Nephron (organoid): ENCODE measurements around the gene BCL7A.

ENCODE experiments used
- H3K27ac Mint-ChIP-seq, 3 experiments: 2 replicates each; pipeline ENCODE4 v1.8.0; 2020; ENCODE audit warnings: mixed read lengths in 3 of 3, mild to moderate bottlenecking in 2 of 3, moderate library complexity in 1 of 3
- H3K27me3 Mint-ChIP-seq: 2 replicates; pipeline ENCODE4 v1.8.0; 2021; ENCODE audit warnings: low read depth, mild to moderate bottlenecking, moderate library complexity, mixed read lengths
- H3K36me3 Mint-ChIP-seq: 2 replicates; pipeline ENCODE4 v1.8.0; 2020; ENCODE audit warnings: low read depth, mixed read lengths
- H3K4me1 Mint-ChIP-seq: 2 replicates; pipeline ENCODE4 v1.8.0; 2020; ENCODE audit warnings: mixed read lengths
- H3K4me3 Mint-ChIP-seq, 3 experiments: 2 replicates each; pipeline ENCODE4 v1.8.0; 2020; ENCODE audit warnings: mild to moderate bottlenecking in 3 of 3, mixed read lengths in 3 of 3, moderate library complexity in 2 of 3
- H3K9me3 Mint-ChIP-seq: 2 replicates; pipeline ENCODE4 v1.8.0; 2020; ENCODE audit warnings: mixed read lengths
- TF ChIP-seq, protein P1 (sequence below), 3 experiments: fragments of 200-600 bp; sonication (generic); IDR thresholded peaks; one replicate each; pipeline ENCODE4 v1.5.0; 2021; ENCODE audit warnings: antibody characterized with exemption in 3 of 3; ENCODE audit not compliant: unreplicated experiment in 3 of 3

Gene BCL7A

DNA sequence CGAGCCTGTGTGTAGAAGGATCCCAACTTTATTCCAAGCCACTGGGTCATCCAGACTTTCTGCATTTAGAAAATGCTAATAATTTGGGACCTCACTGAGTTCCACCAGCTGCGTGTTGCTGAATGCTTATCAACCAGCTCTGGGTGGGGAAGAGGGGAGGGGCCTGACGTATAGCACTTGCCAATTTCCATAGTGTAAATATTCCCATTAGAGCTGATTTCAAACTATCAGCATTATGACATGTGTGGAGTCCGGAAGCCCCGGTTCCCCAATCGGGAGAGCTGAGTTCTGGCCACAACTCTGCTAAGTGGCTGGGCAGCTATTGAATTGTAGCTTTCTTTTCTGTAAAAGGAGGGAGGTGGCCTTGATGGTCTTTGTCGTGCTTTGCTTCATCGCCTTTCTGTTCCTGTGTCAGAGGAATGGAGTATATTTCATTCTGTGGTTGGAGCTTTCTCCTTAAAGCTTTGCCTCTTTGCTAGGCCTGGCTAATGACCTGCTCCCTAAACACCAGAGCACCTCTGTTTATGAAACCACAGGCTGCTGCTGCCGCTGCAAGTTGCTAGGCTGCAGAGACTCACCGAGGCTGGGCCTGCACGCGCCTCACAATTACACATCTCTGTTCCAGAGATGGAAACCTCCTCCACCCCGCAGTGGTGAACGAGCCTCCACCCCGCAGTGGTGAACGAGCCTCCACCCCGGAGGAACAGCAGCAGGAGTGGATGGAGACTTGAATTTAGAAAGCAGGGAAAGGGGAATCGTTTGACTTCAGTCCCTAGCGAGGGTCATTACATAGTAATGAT, 7.7 kb upstream of the BCL7A start:
- Mint-ChIP-seq H3K27ac (no peak overlapping the region), H3K36me3 (peaks cover 3% of the 10 kb centered on the region), H3K4me3 (no peak overlapping the region), H3K4me1 (no peaks in the 10 kb centered on the region), H3K9me3 (peaks cover 13% of the 10 kb centered on the region), H3K27me3 (peaks cover 4% of the 10 kb centered on the region)
- TF ChIP-seq, protein P1, sequence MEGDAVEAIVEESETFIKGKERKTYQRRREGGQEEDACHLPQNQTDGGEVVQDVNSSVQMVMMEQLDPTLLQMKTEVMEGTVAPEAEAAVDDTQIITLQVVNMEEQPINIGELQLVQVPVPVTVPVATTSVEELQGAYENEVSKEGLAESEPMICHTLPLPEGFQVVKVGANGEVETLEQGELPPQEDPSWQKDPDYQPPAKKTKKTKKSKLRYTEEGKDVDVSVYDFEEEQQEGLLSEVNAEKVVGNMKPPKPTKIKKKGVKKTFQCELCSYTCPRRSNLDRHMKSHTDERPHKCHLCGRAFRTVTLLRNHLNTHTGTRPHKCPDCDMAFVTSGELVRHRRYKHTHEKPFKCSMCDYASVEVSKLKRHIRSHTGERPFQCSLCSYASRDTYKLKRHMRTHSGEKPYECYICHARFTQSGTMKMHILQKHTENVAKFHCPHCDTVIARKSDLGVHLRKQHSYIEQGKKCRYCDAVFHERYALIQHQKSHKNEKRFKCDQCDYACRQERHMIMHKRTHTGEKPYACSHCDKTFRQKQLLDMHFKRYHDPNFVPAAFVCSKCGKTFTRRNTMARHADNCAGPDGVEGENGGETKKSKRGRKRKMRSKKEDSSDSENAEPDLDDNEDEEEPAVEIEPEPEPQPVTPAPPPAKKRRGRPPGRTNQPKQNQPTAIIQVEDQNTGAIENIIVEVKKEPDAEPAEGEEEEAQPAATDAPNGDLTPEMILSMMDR (IDR thresholded peaks at IDR 0.05; ENCODE audit: unreplicated experiment in 3 of 3): no peak

DNA sequence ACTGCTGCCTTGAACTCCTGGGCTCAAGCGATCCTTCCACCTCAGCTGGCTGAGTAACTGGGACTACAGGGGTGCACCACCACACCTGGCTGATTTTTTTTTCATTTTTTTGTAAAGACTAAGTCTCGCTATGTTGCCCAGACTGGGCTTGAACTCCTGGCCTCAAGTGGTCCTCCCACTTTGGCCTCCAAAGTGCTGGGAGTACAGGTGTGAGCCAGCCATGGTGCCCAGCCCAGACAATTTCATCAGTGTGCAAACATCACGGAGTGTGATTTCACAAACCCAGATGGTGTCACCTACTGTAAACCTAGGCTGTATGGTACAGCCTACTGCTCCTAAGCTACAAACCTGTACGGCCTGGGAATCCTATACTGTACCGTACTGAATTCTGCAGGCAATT, 6.9 kb upstream of the BCL7A start:
- Mint-ChIP-seq H3K4me3 (no peak overlapping the region), H3K27ac (no peak overlapping the region), H3K27me3 (peaks cover 4% of the 10 kb centered on the region), H3K36me3 (peaks cover 7% of the 10 kb centered on the region), H3K9me3 (peaks cover 18% of the 10 kb centered on the region), H3K4me1 (no peaks in the 10 kb centered on the region)
- TF ChIP-seq, protein P1 (IDR thresholded peaks at IDR 0.05; ENCODE audit: unreplicated experiment in 3 of 3): no peak

DNA sequence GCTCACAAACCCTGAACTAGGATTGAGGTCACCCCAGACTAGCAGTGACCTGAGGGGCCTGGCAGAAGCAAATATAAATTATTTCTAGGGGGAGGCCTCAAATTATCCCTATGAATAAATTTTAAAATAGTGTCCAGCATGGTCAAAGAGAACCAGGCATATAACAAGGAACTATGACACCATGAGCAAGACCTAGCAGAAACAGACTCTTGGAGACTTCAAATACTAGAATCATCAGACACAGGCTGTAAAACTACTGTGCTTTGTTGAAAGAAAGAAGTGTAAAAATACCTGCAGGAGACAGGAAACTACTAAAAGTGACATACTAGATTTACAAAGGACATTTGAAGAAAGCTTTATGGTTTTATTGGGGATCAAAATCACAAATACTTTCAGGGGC, 3.2 kb upstream of the BCL7A start:
- Mint-ChIP-seq H3K27ac (no peak overlapping the region), H3K27me3 (peaks cover 15% of the 10 kb centered on the region), H3K4me3 (peak overlapping the region; percentile 65 to 79 (median 72)), H3K36me3 (peaks cover 7% of the 10 kb centered on the region), H3K9me3 (peaks cover 22% of the 10 kb centered on the region), H3K4me1 (peaks cover 4% of the 10 kb centered on the region)
- TF ChIP-seq, protein P1 (IDR thresholded peaks at IDR 0.05; ENCODE audit: unreplicated experiment in 3 of 3): no peak

DNA sequence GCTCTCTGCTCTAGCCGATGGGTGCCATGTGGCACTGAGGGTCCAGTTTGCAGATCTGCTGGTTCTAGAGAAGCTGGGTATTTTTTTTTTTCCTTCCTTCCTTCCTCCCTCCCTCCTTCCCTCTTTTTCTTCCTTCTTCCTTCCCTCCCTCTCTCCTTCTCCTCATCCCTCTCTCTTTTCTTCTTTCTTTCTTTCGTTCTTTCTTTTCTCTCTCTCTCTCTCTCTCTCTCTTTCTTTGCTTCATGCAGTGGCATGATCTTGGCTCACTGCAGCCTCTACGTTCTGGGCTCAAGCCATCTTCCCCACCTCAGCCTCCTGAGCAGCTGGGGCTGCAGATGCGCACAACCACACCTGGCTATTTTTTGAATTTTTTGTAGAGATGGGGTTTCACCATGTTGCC, 2.7 kb upstream of the BCL7A start:
- Mint-ChIP-seq H3K27ac (no peak overlapping the region), H3K4me1 (peaks cover 5% of the 10 kb centered on the region), H3K9me3 (peaks cover 22% of the 10 kb centered on the region), H3K36me3 (peaks cover 7% of the 10 kb centered on the region), H3K27me3 (peaks cover 15% of the 10 kb centered on the region), H3K4me3 (peak overlapping the region in 2 of 3 experiments; percentile 9 to 61)
- TF ChIP-seq, protein P1 (IDR thresholded peaks at IDR 0.05; ENCODE audit: unreplicated experiment in 3 of 3): no peak

DNA sequence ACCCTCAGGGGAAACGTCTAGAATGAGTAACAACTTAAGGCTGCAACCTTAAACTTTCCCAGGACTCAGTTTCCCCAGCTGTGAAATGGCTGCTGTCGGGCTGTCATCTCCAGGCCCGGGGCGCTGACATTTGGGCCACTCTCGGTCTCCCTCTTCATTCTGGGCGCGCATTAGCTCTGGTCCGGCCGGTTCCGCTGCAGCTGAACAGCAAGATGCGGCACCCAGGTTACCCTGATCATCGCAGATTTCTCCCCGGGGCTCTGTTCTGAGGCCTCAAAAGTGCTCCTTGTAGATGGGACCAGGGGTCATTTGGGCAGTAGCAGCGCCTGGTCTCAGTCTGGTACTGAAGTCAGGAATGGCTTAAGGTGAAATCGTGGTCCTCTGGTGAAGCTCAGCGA, 890 bp upstream of the BCL7A start:
- Mint-ChIP-seq H3K9me3 (peaks cover 22% of the 10 kb centered on the region), H3K4me1 (peaks cover 5% of the 10 kb centered on the region), H3K4me3 (peak overlapping the region; percentile 88 to 94 (median 93)), H3K36me3 (peaks cover 7% of the 10 kb centered on the region), H3K27me3 (peaks cover 15% of the 10 kb centered on the region), H3K27ac (peak overlapping the region; percentile 91 to 94 (median 92))
- TF ChIP-seq, protein P1 (IDR thresholded peaks at IDR 0.05; ENCODE audit: unreplicated experiment in 3 of 3): no peak
